Kidney epithelial cell (primary cell): ENCODE data around the gene TENM4. TPM values are rescaled to one million over a fixed set of nuclear protein-coding genes. Genes with fewer than 3 reads are reported as not detected.
"Not testable (repeated sequence)": the region's sequence is repeated elsewhere in the genome, so short reads cannot be mapped to it uniquely, and the experiment has no call there.

Experiments
- DNase-seq: peaks from one replicate; pipeline ENCODE4 v3.0.0-alpha.2; 2010; ENCODE audit warnings: low read depth
- H3K27me3 ChIP-seq: 2 replicates; pipeline ENCODE4 v1.6.0; 2011; ENCODE audit warnings: low read length; ENCODE audit not compliant: control insufficient read depth, insufficient read depth
- H3K36me3 ChIP-seq: 2 replicates; pipeline ENCODE4 v1.5.1; 2011; ENCODE audit warnings: low read length; ENCODE audit not compliant: control insufficient read depth, insufficient read depth
- H3K4me3 ChIP-seq: 2 replicates; pipeline ENCODE4 v1.5.1; 2011; ENCODE audit warnings: low read depth, mild to moderate bottlenecking, control low read depth, low read length
- total RNA-seq: library from RNA; depleted of rRNA; stranded (reverse); fragments of >200 nt; gene quantifications from 2 replicates; pipeline ENCODE4 v1.2.3, GENCODE V29; 2015
- TF ChIP-seq, protein P1 (sequence below): IDR thresholded peaks from 2 replicates; pipeline ENCODE4 v1.5.1; 2011; ENCODE audit warnings: mild to moderate bottlenecking, moderate library complexity, low read length, control low read depth, inconsistent platforms; ENCODE audit not compliant: insufficient read depth, poor library complexity, severe bottlenecking

The TENM4 gene
- total RNA-seq, 1 donor from 2014 or later: 35.3 TPM

DNA sequence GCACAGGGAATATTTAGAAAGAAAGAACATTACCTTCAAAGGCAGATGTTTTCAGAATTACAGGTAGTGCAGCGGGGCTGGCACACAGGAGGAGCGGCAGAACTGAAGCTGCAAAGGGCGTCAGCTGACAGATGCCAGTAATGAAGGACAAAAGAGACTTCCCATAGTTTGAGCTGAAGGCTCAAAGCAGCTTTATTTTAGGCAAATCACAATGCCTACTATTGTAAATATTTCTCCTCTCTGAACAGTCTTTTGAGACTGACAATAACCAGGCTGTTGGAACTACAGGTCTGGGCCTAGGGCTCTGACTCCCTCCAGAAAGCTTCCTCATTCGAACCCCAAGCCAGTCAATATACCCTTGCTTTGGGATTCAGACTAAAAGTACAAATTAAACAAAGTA, 609.3 kb downstream of the TENM4 start:
- Histone ChIP-seq H3K4me3 (no peak overlapping the region), H3K36me3 (no peaks in the 10 kb centered on the region), H3K27me3 (no peaks in the 10 kb centered on the region)
- no peak for DNase-seq
- TF ChIP-seq, protein P1, sequence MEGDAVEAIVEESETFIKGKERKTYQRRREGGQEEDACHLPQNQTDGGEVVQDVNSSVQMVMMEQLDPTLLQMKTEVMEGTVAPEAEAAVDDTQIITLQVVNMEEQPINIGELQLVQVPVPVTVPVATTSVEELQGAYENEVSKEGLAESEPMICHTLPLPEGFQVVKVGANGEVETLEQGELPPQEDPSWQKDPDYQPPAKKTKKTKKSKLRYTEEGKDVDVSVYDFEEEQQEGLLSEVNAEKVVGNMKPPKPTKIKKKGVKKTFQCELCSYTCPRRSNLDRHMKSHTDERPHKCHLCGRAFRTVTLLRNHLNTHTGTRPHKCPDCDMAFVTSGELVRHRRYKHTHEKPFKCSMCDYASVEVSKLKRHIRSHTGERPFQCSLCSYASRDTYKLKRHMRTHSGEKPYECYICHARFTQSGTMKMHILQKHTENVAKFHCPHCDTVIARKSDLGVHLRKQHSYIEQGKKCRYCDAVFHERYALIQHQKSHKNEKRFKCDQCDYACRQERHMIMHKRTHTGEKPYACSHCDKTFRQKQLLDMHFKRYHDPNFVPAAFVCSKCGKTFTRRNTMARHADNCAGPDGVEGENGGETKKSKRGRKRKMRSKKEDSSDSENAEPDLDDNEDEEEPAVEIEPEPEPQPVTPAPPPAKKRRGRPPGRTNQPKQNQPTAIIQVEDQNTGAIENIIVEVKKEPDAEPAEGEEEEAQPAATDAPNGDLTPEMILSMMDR: no peak

DNA sequence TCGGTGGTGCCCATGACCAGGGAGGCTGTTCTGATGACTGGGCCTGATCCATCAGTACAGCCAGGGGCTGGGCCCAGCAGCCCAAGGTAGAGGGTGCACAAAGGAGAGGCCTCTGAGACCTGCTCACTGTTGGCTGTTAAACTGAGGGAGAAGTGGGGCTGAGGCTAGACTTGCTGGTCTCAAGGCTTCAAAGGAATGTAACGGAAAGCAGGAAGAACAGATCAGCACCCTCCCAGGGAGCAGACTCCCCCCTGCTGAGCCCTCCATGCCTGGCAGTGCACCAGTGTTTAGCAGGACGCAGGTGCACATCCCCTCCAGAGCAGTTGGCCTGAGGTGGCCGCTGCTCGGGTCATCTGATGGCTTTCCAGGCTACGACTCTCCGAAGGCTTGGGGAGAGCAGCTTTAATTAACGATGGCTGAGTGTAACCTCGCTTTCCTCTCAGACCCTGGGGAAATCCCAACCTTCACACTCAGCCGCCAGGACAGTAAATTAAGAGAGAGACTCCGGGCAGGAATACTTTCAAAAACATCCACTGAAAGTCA, 610.5 kb downstream of the TENM4 start:
- TF ChIP-seq, protein P1: no peak
- no peaks in the 10 kb centered on the region for H3K27me3 ChIP-seq
- no peak overlapping the region for H3K4me3 ChIP-seq
- DNase-seq: no peak
- H3K36me3 ChIP-seq: no peaks in the 10 kb centered on the region

DNA sequence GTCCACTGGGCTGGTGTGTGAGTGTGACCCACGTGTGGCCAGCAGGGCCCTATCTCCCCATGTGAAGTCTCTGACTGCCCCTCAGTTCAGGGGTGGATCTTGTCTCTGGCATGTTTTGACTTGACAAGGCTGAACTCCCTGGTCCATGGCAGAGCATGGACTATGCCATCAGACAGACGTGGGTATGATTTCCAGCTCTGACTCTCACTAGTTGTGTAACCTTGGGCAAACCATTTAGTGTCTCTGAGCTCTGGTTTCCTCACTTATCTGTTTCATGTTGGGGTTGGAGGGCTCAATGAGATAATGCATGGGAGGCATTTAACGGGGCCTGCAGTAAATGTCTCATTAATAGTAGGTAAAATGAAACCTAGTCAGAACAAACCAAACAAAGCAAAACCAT, 611.7 kb downstream of the TENM4 start:
- H3K27me3 ChIP-seq: no peaks in the 10 kb centered on the region
- no peaks in the 10 kb centered on the region for H3K36me3 ChIP-seq
- TF ChIP-seq, protein P1: no peak
- DNase-seq: no peak
- no peak overlapping the region for H3K4me3 ChIP-seq

DNA sequence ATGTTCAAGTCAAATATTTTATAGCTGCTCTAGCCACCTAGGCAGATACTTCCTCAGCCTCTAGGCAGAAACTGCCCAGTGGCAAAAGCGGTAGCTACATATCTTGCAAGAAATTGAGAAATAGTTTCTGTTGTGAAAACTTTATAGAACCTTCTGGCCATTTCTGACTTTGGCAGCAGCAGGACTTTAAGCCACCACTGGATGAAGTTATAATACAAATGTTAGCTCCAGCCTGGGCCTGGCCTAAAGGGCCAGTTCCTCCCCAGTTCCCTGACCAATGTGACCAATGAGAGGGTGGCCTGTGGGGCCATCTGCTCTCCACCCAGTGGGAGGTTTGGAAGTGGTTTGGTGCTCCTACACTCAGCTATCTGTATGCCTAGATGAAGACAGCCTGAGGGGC, 612.2 kb downstream of the TENM4 start:
- TF ChIP-seq, protein P1: no peak
- no peak for DNase-seq
- Histone ChIP-seq H3K27me3 (no peaks in the 10 kb centered on the region), H3K36me3 (no peaks in the 10 kb centered on the region), H3K4me3 (no peak overlapping the region)

GRCh38 chr11:78827291-78827690, 613.5 kb downstream of the TENM4 start:
- DNase-seq: not testable (repeated sequence)

GRCh38 chr11:78825591-78826020, 615.2 kb downstream of the TENM4 start:
- no peak for DNase-seq
- TF ChIP-seq, protein P1: no peak
- no peak overlapping the region for H3K4me3 ChIP-seq
- H3K27me3 ChIP-seq: no peaks in the 10 kb centered on the region
- H3K36me3 ChIP-seq: no peaks in the 10 kb centered on the region

More at GRCh38 chr11:78827291-78827690, 613.5 kb downstream of the TENM4 start:
- not testable (repeated sequence) for H3K36me3 ChIP-seq, H3K27me3 ChIP-seq, H3K4me3 ChIP-seq
